GM10248 (cell line): ENCODE results near the gene DGKE.

Source experiments
- CTCF ChIA-PET: fragments of 300-600 bp; sonication (Branson Sonifier 250); formaldehyde crosslinking; extraction: SDS; loops from one replicate; lab custom pipeline; 2021; ENCODE audit warnings: antibody characterized with exemption; lab: Yijun Ruan, JAX
- POLR2A ChIA-PET: fragments of 350-650 bp; sonication (Branson Sonifier 250); formaldehyde crosslinking; extraction: SDS; loops from one replicate; lab custom pipeline; 2020; ENCODE audit warnings: antibody characterized with exemption; lab: Yijun Ruan, JAX
- DNase-seq: peaks from one replicate; pipeline ENCODE4 v3.0.0; 2012; ENCODE audit errors: extremely low spot score
- CTCF ChIP-seq: IDR thresholded peaks from 2 replicates; pipeline ENCODE4 v1.5.1; 2012; ENCODE audit warnings: mild to moderate bottlenecking, low read depth; ENCODE audit errors: extremely low read depth, missing control alignments, control extremely low read depth

DGKE gene

GRCh38 chr17:56824503-56824902 is 9.4 kb upstream of the DGKE start:
- no peak for DNase-seq
- TF ChIP-seq CTCF: no peak
- POLR2A ChIA-PET: no interaction called here
- CTCF ChIA-PET: interaction anchor here (1.0 to 11.9 kb wide), 7 partner anchors 9 to 118 kb away, joined by 3 to 144 read pairs (median 3); partner anchors contain the start of genes C17orf67, DGKE and TRIM25

DNA sequence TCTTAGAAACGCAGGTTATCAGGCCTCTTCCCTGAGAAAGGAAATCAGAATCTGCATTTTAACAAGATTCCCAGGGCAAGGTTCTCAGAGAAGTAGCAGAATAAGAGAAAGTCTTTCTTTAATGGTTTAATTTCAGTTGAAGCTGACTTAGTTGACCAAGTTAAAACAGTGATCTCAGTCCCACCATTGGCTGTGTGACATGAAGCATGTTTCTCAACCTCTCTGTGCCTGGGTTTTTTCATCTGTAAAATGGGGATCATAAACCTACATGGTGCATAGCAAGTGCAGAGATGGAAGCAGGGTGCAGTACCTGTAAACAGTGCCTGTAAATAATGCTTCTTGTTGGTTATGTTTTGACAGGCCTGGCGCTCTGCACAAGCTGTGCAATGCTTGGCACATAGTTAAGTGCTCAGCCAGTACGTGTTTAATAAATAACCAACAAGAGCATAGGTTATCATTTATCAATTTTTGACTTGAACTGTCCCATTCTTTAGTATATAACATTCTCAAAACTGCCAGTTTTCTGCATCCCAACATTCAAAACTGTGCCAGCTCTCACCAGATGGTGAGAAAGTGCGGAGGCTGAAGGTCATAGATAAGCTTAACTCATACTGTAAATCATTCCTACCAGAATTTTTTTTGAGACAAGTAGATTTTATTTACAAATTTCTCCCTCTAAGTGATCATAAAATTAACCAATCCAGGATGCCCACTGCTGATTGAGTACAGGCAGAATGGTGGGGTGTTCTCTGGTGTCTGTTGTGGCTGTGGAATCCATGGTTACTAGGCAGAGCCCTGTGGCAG is 7.1 kb upstream of the DGKE start:
- no peak for TF ChIP-seq CTCF
- POLR2A ChIA-PET: no interaction called here
- CTCF ChIA-PET: interaction anchor here (1.6 to 4.6 kb wide), 3 partner anchors 11 to 126 kb away, joined by 3 to 17 read pairs (median 6); no protein-coding TSS in a partner anchor
- no peak for DNase-seq

GRCh38 chr17:56830726-56831368 is 3.1 kb upstream of the DGKE start:
- no peak for TF ChIP-seq CTCF
- ChIA-PET CTCF (interaction anchor here (4.8 kb wide), 1 partner anchor 9 kb away, joined by 44 read pairs; no protein-coding TSS in a partner anchor), POLR2A (no interaction called here)
- no peak for DNase-seq

GRCh38 chr17:56831369-56832095 is 2.4 kb upstream of the DGKE start:
- ChIA-PET POLR2A (no interaction called here), CTCF (interaction anchor here (1.3 to 4.8 kb wide), 2 partner anchors 10 to 108 kb away, joined by 3 to 44 read pairs; no protein-coding TSS in a partner anchor)
- no peak for TF ChIP-seq CTCF

GRCh38 chr17:56832446-56832845 is 1.5 kb upstream of the DGKE start:
- POLR2A ChIA-PET: no interaction called here
- CTCF ChIA-PET: interaction anchor here (1.3 to 4.8 kb wide), 2 partner anchors 11 to 107 kb away, joined by 3 to 44 read pairs; no protein-coding TSS in a partner anchor
- no peak for DNase-seq
- TF ChIP-seq CTCF: no peak

More at GRCh38 chr17:56831369-56832095, 2.4 kb upstream of the DGKE start:
- no peak for DNase-seq
